SIG-M5 treated with dmso at 0.1 percent for 504 hours (cell line): Measurements from ENCODE around the gene PSMD1.
"Not testable (repeated sequence)": the region's sequence is repeated elsewhere in the genome, so short reads cannot be mapped to it uniquely, and the experiment has no call there.

Experiments
- DNase-seq: peaks from one replicate; lab custom pipeline; 2025; ENCODE audit not compliant: unreplicated experiment; lab: John Stamatoyannopoulos, UW

Gene PSMD1

GRCh38 chr2:231144896-231145295, 88.2 kb downstream of the PSMD1 start:
- DNase-seq = no peak

- no peak for DNase-seq
These were observed 90.0 kb downstream of the PSMD1 start for GRCh38 chr2:231146665-231147064.

GRCh38 chr2:231152800-231153557, 96.3 kb downstream of the PSMD1 start:
- no peak for DNase-seq

- DNase-seq = no peak
These were observed 102.6 kb downstream of the PSMD1 start for GRCh38 chr2:231159306-231159705.

- DNase-seq = no peak
These were observed 104.0 kb downstream of the PSMD1 start for GRCh38 chr2:231160701-231161100.

- no peak for DNase-seq
These were observed 104.7 kb downstream of the PSMD1 start for GRCh38 chr2:231161252-231161839.

- no peak for DNase-seq
These were observed 105.2 kb downstream of the PSMD1 start for GRCh38 chr2:231161877-231162329.

GRCh38 chr2:231163011-231163410, 106.3 kb downstream of the PSMD1 start:
- DNase-seq = no peak

- no peak for DNase-seq
These were observed 106.9 kb downstream of the PSMD1 start for GRCh38 chr2:231163414-231164095.

GRCh38 chr2:231167745-231168459, 111.2 kb downstream of the PSMD1 start:
- DNase-seq = no peak

GRCh38 chr2:231168460-231169139, 111.9 kb downstream of the PSMD1 start:
- peak; percentile 28 for DNase-seq

GRCh38 chr2:231169488-231169887, 112.8 kb downstream of the PSMD1 start:
- DNase-seq = no peak

GRCh38 chr2:231170055-231170454, 113.4 kb downstream of the PSMD1 start:
- no peak for DNase-seq

- no peak for DNase-seq
These were observed 115.4 kb downstream of the PSMD1 start for GRCh38 chr2:231172025-231172424.

GRCh38 chr2:231174211-231174651, 117.6 kb downstream of the PSMD1 start:
- no peak for DNase-seq

GRCh38 chr2:231176066-231176465, 119.4 kb downstream of the PSMD1 start:
- no peak for DNase-seq

- peak; percentile 32 for DNase-seq
These were observed 120.7 kb downstream of the PSMD1 start for GRCh38 chr2:231177156-231178025.

GRCh38 chr2:231178805-231179204, 122.1 kb downstream of the PSMD1 start:
- not testable (repeated sequence) for DNase-seq

GRCh38 chr2:231181860-231182512, 125.3 kb downstream of the PSMD1 start:
- DNase-seq = peak; percentile 95
